Neural progenitor cell (in vitro differentiated cells): ENCODE measurements around the gene RFX8.

Experiments used
- EZH2 ChIP-seq: fragments of 200-600 bp; sonication (generic); IDR thresholded peaks from 2 replicates; pipeline ENCODE4 v1.6.1; 2017; ENCODE audit warnings: antibody characterized with exemption, mild to moderate bottlenecking, moderate library complexity
- EZH2phosphoT487 ChIP-seq: fragments of 200-600 bp; sonication (generic); IDR thresholded peaks from 2 replicates; pipeline ENCODE4 v1.6.1; 2017; ENCODE audit warnings: antibody characterized with exemption
- TF ChIP-seq, protein P1 (sequence below): fragments of 200-600 bp; sonication (generic); IDR thresholded peaks from 2 replicates; pipeline ENCODE4 v1.5.1; 2017; ENCODE audit warnings: antibody characterized with exemption, mild to moderate bottlenecking

DNA sequence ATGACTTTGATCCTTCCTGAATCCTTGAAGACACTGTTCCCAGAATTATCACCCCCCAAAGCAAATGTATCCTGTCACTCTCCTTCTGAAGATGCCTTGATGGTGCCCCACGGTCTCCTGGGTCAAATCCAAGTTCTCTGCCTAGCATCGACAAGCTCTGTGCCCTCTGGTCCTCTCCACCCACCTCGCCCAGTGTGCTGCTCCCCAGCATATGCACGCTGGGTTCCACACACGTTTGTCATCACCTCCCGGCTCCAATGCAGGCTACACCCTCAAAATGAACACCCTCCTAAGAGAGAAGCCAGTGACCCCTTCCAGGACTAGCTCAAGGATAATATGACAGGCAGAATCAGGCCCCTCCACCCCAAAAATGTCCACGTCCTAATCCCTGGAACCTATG, 48.1 kb downstream of the RFX8 start:
- TF ChIP-seq EZH2phosphoT487 (no peak), EZH2 (no peak)
- TF ChIP-seq, protein P1, sequence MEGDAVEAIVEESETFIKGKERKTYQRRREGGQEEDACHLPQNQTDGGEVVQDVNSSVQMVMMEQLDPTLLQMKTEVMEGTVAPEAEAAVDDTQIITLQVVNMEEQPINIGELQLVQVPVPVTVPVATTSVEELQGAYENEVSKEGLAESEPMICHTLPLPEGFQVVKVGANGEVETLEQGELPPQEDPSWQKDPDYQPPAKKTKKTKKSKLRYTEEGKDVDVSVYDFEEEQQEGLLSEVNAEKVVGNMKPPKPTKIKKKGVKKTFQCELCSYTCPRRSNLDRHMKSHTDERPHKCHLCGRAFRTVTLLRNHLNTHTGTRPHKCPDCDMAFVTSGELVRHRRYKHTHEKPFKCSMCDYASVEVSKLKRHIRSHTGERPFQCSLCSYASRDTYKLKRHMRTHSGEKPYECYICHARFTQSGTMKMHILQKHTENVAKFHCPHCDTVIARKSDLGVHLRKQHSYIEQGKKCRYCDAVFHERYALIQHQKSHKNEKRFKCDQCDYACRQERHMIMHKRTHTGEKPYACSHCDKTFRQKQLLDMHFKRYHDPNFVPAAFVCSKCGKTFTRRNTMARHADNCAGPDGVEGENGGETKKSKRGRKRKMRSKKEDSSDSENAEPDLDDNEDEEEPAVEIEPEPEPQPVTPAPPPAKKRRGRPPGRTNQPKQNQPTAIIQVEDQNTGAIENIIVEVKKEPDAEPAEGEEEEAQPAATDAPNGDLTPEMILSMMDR, result no peak
